ENCODE data around the gene PCNX2. TPM values are rescaled to one million over a fixed set of nuclear protein-coding genes. Genes with fewer than 3 reads are reported as not detected.

The PCNX2 gene
- total and polyA plus RNA-seq, 2 of the 8 experiments (the other 6 are each of a cell fraction or from before 2014, with no cell fraction given), result 46.1 to 57.6 TPM

- H3K23ac ChIP-seq (ENCODE audit: insufficient read length), result no peak overlapping the region
- no peak overlapping the region for H3K9ac ChIP-seq (replicated peaks in 1 of 4; ENCODE audit: extremely low read depth in 1 of 4, low read depth in 3 of 4, low read length in 3 of 4)
- no peak overlapping the region for H3K14ac ChIP-seq (ENCODE audit: insufficient read length)
- H3K79me2 ChIP-seq (ENCODE audit: control insufficient read depth in 1 of 2, insufficient read depth in 2 of 2, low read length in 2 of 2), result no peaks in the 10 kb centered on the region
- no peaks in the 10 kb centered on the region for H4K20me1 ChIP-seq (replicated peaks in 1 of 2; ENCODE audit: control insufficient read depth in 1 of 2, insufficient read depth in 2 of 2, low read length in 2 of 2)
- no peak overlapping the region for H4K8ac ChIP-seq (ENCODE audit: extremely low read depth, insufficient read depth, low read length)
- no peaks in the 10 kb centered on the region for H3K27me3 ChIP-seq (replicated peaks in 1 of 4; ENCODE audit: control insufficient read depth in 3 of 4, extremely low read depth in 1 of 4, insufficient read depth in 3 of 4, low read length in 3 of 4)
- H2AFZ ChIP-seq (ENCODE audit: low read length), result no peak overlapping the region
- no peak overlapping the region for H3K56ac ChIP-seq (replicated peaks; ENCODE audit: insufficient read length, low read depth, low read length)
- H3K9me3 ChIP-seq (ENCODE audit: insufficient read depth in 2 of 2, low read depth in 1 of 2, low read length in 1 of 2), result no peaks in the 10 kb centered on the region
- POLR2A ChIA-PET (ENCODE audit: partially characterized antibody), result no interaction called here
- no peak overlapping the region for H2BK20ac ChIP-seq (ENCODE audit: low read length)
- no peak overlapping the region for H3K4me2 ChIP-seq (ENCODE audit: insufficient read depth in 1 of 2, low read depth in 2 of 2, low read length in 2 of 2)
- no peak overlapping the region for H3K4ac ChIP-seq (replicated peaks; ENCODE audit: insufficient read length, low read depth, low read length)
- H3K79me1 ChIP-seq (ENCODE audit: low read depth, low read length), result no peaks in the 10 kb centered on the region
- H2AK5ac ChIP-seq (ENCODE audit: low read depth, low read length), result no peak overlapping the region
- H2BK15ac ChIP-seq (ENCODE audit: low read length), result no peak overlapping the region
- no peaks in the 10 kb centered on the region for H3K36me3 ChIP-seq (ENCODE audit: control insufficient read depth in 2 of 4, insufficient read depth in 4 of 4, low read length in 3 of 4)
- H3K23me2 ChIP-seq (ENCODE audit: low read depth, low read length), result no peaks in the 10 kb centered on the region
- H2BK5ac ChIP-seq (ENCODE audit: low read depth, low read length), result no peak overlapping the region
- FAIRE-seq (no peak), DNase-seq (ENCODE audit: low read depth in 1 of 2, low spot score in 2 of 2) (no peak)
- no peak overlapping the region for H4K5ac ChIP-seq (ENCODE audit: insufficient read length, low read depth, low read length)
- no peak for TF ChIP-seq SP2 (IDR thresholded peaks at IDR 0.05; ENCODE audit: low read length)
- TF ChIP-seq KDM5A (IDR thresholded peaks at IDR 0.05; ENCODE audit: low read length), result no peak
- TF ChIP-seq ZNF274 (IDR thresholded peaks at IDR 0.05; ENCODE audit: borderline replicate concordance, extremely low read depth, low read length), result no peak
- TF ChIP-seq KDM1A (IDR thresholded peaks at IDR 0.05; ENCODE audit: borderline replicate concordance, low read length), result no peak
- no peak for TF ChIP-seq BACH1 (IDR thresholded peaks at IDR 0.05; ENCODE audit: low read length)
- no peak for TF ChIP-seq ASH2L (IDR thresholded peaks at IDR 0.05; ENCODE audit: low read length)
- TF ChIP-seq CHD1 (IDR thresholded peaks at IDR 0.05; ENCODE audit: low read depth, low read length), result no peak
- TF ChIP-seq RXRA (IDR thresholded peaks at IDR 0.05; ENCODE audit: insufficient read depth, low read depth, low read length), result no peak
- H3K27ac ChIP-seq (ENCODE audit: low read depth, low read length), result no peak overlapping the region
- no peak overlapping the region for H2BK12ac ChIP-seq (ENCODE audit: low read depth, low read length)
- no peak overlapping the region for H3K4me3 ChIP-seq (ENCODE audit: extremely low read depth in 1 of 4, insufficient read depth in 2 of 4, low read depth in 3 of 4, low read length in 4 of 4)
- H4K91ac ChIP-seq (replicated peaks; ENCODE audit: insufficient read length, low read length), result no peak overlapping the region
- CTCF ChIA-PET (ENCODE audit: partially characterized antibody), result no interaction called here
- H2BK120ac ChIP-seq (replicated peaks; ENCODE audit: low read depth, low read length), result no peak overlapping the region
- H3K4me1 ChIP-seq (replicated peaks in 1 of 4; ENCODE audit: control insufficient read depth in 3 of 4, insufficient read depth in 4 of 4, low read length in 3 of 4), result peaks cover 0 to 2% (median 0%) of the 10 kb centered on the region in 4 experiments; a peak in 1 of 7 replicates
- no peak overlapping the region for H3K18ac ChIP-seq (ENCODE audit: extremely low read depth, low read length)
- 89% methylated on average over 5 of the region's 5 CpGs; no CpG with 5 or more reads in 1 of the 2 experiments for WGBS, 2 experiments (ENCODE audit: extremely low coverage in 1 of 2, insufficient coverage in 1 of 2, insufficient read length in 1 of 2, insufficient replicate concordance in 2 of 2, low coverage in 1 of 2, low lambda C conversion rate in 2 of 2, missing lambda C conversion rate in 1 of 2)
Measured at GRCh38 chr1:232944347-232944746, 351.2 kb downstream of the PCNX2 start.
